UCSD-AML1 (cell line): ENCODE results near the gene MCM3AP.
"Not testable (repeated sequence)": the region's sequence is repeated elsewhere in the genome, so short reads cannot be mapped to it uniquely, and the experiment has no call there.

ENCODE experiments used
- DNase-seq: peaks from one replicate; lab custom pipeline; 2025; ENCODE audit not compliant: unreplicated experiment; lab: John Stamatoyannopoulos, UW

MCM3AP gene

DNA sequence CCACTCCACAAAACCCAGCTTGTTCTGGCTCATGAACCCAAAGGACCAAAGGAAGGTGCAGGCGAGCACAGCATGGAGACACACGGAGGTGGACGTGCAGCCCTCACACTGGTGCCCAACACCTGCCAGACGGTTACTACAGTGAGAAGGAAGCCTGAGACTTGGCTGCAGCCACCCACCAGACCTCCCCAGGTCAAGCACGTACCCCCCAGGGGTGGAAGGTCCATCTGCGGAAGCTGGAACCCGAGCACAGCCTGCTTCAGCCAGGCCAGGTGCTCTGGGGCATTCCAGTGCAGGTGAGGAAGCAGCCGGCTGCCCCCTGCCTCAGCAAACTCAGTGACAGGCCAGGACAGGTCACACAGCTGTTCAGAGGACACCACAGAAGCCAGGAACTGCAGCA is 40.8 kb downstream of the MCM3AP start:
- no peak for DNase-seq

DNA sequence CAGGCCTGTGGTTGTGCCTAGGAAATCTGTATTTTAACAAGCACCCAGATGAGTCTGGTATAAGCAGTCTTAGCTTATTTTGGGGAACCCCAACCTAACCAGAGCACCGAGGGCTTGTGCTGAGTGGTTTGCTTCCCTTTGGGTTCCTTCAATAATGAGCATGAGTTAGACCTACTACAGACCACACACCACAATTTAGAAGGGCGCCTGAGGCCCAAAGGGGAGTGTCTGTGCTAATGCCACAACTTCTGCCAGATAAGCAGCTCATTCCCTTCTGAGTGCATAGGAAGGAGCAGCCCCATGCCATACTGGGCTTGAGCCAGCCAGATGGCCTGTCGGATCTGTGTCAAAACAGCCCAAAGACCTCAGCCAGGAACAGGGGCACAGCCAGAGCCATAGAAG is 41.5 kb downstream of the MCM3AP start:
- no peak for DNase-seq

DNA sequence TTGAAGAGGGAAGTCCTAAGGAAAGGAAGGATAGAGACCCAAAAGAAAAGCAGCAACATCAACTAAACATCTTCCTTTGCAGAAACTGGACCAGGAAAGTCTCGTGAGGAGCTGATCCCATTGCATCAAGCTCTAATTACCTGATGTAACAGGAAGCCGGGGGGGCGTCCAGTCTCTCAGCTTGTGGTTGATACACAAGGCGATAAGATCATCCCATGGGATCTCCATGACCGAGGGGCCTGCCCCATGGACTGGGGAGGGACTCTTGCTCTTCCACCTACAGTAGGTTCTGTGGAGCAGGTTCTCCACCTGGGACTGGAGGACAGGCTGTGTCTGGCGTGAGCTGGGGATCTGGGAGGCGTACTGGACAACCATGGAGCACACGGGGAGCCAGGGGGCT is 42.1 kb downstream of the MCM3AP start:
- DNase-seq, result no peak

DNA sequence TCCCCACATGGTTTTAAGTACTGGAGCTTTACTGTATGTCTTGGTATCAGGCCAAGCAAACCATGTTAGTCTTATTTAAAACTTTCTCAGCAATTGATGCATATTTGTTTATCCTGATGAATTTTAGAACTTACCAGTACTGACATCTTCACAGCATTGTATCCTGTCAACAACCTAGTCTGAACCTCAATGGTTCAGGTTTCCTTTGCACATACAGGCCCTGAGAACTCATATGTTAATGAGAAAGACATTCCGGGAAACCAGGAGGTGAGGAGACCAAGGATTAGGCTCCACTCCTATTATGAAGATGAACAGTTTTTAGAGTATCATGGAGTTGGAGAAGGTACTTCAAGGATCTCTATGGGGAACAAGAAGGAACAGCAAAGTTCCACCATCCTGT is 43.8 kb downstream of the MCM3AP start:
- DNase-seq, result not testable (repeated sequence)

DNA sequence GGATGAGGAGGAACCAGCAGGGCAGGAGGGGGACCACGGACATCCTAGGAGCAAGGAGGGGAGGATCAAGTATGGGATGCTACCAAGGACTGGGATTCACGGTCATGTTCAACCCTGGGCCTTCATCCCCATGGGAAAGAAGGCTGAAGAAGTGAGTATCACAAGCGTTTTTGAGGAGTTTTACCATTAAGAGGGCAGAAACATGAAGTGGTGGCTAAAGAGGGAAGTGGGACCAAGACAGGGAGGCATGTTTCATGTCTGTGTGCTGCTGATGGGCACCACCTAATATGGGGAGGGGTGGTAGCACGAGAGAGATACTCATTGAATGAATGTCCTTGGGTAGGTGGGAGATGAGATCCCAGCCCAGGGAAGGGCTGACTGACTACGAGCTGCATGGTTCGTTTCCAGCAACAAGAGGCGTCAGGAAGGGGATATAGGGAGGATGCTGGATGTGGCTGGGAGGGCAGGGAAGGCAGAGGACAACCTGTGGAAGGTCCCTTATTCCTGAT is 45.5 kb downstream of the MCM3AP start:
- no peak for DNase-seq

DNA sequence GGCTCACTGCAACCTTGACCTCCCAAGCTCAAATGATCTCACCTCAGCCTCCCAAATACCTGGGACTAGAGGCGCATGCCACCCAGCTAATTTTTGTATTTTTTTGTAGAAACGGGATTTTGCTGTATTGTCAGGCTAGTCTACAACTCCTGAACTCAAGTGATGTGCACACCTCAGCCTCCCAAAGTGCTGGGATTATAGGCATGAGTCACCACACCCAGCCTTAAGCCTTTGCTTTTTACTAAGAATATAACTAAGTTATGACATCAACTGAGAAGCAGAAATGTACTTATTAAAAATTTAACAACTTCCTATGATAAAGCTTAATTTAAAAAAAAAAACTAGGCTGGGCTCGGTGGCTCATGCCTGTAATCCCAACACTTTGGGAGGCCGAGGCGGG is 47.9 kb downstream of the MCM3AP start:
- DNase-seq, result no peak

DNA sequence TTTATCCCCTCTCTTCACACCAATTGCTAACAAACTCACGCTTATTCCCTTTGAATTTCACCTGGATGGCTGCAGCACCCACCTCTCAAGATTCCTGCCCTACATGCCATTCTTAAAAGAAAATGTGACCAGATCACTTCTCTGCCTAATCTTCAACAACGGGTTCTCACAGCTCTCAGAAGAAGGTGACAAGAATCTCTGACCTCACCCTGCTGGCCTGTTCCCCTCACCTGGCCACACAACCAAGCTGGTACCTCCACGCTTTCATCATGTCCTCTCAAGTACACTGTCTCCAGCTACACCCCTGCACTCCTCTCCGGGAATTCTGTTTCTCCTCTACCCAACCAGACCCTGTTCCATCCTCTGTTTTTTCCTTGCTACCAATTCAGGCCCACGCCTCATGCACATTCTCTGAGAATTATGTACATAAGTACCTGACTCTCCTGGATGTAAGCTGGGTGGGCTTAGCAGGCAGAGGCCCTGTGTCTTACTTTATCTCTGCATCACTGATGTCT is 50.9 kb downstream of the MCM3AP start:
- DNase-seq, result no peak

DNA sequence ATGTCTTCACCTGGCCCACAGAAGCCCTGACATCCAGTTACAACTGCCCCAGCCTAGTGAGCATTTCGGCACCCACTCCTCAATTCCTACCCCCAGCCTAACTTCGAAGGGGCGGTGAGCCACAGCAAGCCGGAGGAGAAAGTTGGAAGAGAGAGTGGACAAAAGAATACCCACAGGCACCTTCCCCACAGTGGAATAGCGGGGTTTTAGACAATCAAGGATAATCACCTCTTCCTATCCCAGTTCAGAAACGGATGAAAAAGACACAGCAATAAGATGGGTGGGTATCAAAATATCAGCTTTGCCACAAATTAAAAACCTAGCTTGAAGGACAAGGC is 55.5 kb downstream of the MCM3AP start:
- no peak for DNase-seq

DNA sequence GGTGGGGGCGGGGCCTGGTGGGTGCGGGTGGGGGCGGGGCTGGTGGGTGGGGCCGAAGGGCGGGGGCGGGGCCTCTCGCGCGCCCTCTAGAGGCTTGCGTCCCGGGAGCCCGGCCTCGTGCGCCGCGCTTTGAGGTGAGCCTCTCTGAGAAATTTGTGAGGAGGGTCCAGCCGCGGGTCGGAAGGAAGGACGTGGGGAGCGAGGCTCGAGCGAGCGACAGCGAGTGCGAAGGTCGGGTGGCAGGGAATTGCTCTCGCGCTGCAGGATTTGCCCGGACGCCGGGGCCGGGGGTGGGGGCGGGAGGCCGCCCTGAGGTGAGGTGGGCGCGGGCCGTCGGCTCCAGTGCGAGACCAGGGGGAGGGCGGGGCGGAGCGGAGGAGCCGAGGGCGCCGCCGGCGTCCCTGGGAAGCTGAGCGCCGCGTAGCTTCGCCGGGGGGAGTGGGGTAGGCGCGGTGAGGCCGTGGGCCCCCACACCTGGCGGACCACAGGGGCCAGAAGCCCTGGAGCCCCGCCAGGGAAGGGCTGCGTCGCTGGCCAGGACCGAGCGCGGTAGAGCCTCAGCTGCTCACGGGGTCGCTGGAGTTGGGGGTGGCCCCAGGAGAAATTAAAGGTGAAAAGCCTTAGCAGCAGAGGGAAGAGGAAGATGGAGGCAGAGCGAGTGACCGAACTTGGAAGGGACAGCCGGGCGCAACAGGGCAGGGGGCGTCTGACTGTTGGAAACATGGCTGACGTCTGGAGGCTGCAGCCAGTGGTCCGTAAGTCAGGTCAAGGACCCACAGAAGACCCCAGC is 56.1 kb downstream of the MCM3AP start:
- DNase-seq, result no peak

DNA sequence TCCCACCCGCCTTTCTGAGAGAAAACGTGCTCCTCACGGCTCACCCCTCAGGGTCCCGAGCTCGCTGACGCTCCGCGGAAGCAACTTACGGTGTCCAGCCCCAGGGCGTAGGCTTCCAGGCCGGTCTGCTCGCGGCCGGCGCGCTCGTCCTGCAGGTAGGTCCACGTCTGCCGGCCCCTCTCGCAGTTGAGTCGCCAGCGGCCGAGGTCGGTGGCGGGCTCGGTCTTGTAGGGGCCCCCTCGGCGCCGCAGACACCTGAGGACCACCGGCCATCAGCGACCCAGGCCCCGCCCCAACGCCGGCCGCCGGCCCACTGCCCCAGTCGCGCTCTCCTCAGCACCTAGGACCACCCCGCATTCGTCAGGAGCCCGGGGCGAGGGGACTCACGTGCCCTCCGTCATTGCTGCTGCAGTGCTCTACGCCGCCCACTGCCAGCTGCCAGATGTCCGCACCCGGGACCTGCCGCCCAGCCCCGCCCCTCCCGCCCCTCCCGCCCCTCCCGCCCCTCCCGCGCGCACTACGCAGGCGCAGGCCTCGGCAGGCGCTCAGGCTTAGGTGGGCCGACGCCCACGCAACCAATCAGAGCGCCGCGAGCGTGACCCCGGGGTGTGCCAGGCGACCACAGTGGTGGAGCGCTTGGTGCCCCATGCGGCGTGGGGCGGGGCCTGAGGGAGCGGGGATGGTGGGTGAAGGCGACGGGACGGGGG is 56.9 kb downstream of the MCM3AP start, which contains the start of gene LSS:
LSS (minus strand) TSS at position 430 of the 707 bp plus-strand sequence; CDS start at position 401, 29 bp downstream.
- DNase-seq, result peak; percentile 98

DNA sequence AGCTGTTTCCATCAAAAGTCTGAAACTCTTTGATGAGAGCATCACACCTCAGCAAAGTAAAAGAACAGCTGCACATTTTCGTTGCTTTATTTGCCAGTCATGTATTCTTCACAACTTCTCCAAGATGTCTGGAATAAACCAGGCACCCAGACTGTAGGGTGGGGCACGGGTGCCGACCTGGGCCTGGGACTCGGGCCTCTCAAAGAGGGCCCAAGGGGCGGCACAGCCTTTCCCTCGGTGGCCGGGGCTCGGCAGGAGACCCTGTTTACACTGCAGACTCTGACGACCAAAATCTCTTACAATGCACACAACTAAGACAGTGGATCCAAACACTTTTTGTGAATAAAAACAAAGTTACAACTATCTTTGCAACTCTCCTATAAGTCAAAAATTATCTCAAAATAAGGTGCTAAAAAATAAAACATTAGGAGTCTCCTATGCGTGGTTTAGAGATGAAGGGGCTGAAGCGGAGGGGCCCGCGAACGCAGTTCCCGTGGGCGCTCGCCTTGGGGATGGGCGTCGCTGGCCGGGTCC is 57.5 kb downstream of the MCM3AP start:
- no peak for DNase-seq

DNA sequence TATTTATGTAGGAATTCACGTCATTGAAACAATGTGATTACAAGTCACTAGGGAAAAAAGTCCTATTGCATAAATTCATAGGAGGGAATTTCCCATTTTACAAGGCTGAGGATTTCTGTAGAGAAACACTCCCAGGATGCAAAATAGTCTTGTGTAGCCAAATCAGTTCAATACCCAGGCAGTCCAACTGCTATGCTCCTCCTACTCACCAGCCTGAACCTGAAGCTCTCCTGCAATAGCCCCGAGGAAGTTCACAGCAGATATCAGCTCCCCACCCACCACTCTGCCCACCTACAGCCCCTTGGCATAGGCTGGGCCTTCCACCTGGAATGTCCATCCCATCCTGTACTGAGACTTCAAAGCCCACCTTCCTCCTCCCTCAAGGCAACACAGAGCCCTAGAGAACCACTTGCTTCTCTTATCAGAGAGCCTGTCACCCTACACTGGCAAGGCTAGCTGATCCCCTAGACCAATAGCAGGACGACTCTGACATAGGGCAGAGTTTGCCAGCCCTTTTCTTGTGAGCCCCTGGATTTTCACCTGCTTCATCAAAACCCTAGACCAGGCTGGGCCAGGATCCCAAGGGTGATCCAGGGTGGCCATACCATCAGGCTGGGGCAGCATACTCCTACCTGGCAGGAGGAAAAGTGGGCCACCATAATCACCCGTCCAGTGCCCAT is 58.4 kb downstream of the MCM3AP start:
- DNase-seq, result no peak

DNA sequence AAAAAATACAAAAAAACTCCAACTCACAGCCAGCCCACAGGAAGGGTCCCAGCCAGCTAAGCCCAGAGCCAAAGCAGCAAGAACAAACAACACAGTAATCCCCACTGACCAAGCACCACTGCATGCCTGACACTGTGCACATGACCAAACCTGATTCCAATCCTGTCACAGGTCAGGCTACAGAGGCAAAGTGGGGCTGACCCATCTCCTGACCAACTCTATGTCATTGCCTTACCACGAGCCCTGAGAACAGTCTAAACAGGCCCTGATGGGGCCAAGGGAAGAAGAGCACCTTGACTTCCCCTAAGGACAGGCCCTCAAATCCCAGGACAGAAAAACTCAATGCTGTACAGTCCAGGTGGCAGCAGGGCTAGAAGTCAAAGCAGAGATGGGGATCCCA is 59.3 kb downstream of the MCM3AP start:
- no peak for DNase-seq

DNA sequence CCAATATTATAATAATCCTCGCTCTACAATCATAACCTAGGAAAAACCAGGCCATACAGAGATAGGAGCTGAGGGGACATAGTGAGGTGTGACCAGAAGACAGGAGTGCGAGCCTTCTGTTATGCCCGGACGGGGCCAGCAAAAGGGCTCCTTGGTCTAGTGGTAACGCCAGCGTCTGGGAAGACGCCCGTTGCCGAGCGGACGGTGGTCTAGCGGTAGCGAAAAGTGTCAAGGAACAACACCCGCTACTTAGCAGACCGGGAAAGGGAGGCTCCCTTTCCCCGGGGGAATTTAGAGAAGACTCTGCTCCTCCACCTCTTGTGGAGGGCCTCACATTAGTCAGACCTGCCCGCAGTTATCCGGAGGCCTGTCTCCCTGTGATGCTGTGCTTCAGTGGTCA is 61.8 kb downstream of the MCM3AP start:
- DNase-seq, result not testable (repeated sequence)

DNA sequence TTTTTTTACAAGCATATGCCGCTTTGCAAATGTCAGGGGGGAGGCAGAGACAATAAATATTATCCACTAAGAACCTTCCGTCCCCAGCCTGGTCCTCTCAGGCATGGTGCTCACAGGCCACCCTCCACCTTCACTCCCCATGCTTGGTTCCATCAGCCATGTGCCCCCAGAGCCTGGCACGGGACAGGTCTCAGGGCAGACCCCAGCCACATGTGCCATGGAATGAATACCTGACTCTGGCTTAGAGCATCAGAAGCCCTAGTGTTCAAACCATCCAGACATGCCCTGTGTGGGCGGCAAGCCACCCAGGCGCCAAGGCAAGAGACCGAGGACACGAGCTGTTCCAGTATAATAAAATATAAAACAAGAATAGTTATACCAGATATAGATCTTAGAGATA is 62.2 kb downstream of the MCM3AP start:
- DNase-seq, result no peak

DNA sequence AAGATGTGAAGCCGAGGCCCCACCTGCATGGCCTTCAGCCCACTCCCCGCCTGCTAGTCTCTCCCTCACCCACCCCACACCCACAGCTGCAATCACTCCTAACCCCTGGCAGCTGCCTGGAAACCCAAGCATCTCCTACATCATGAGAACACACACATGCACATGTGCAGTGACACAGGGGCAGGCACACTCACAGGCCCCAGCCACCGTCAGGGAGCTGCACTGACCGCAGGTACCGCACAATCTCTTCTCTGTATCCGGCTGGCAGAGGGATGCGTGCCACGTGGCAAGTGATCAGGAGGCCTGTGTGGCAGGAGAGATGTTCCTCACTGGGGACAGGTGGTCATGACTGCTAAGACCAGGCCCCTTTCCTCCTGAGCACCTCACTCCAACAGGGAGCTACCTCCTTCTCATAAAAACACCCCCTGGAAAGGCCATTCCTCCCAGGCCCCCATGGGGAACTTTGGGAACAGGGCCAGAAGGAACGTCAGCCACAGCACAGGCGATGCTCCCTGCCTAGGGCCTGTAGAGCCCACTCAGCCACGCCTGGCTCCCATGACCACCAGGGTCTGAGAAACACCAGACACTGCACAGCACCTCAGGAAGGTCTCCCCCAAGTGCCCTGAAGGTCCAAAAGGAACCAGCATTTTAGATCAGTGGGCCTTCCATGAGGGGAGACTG is 62.8 kb downstream of the MCM3AP start:
- DNase-seq, result no peak

DNA sequence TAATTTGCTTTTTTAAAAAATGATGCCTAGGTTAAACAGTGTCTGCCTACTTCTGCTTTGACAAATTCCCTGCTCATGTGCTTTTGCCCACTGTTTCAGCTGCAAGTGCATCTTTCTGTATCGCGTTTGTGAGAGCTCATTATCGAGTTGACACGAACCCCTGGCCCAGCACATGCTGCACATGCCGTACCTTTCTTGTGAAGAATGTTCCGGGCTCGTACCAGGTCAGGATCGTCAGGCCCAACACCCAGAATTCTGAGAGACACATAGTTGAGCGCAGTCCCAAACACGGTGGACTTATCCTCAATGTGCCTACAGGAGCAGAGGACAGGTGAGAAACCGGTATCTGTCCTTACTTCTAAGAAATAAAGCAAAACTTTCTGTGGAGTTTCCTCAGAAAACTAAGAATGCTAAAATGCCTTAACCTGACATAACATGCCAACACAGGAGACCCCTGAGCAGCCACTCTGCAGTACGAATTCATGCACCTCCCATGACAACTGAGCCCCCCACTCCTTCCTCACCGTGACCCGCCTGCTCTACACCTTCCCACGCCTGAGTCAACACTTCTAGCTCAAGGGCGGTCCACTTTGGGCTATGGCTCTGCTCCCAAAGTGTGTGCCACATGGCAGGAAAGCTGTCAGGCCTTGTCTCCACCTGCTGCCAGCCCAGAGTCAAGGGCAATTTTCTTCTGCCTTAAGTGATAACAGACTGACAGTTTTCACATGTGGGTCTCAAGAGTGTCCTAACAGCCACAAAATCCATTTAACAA is 63.6 kb downstream of the MCM3AP start:
- DNase-seq, result no peak

DNA sequence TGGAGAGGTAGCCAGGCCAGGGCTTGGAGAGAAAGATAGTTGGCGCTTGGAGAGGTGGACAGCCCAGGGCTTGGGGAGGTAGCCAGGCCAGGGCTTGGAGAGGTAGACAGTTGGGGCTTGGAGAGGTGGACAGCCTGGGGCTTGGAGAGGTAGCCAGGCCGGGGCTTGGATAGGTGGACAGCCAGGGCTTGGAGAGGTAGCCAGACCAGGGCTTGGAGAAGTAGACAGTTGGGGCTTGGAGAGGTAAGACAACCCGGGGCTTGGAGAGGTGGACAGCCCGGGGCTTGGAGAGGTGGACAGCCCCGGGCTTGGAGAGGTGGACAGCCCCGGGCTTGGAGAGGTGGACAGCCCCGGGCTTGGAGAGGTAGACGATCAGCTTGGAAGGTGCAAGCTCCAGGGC is 64.6 kb downstream of the MCM3AP start:
- no peak for DNase-seq

DNA sequence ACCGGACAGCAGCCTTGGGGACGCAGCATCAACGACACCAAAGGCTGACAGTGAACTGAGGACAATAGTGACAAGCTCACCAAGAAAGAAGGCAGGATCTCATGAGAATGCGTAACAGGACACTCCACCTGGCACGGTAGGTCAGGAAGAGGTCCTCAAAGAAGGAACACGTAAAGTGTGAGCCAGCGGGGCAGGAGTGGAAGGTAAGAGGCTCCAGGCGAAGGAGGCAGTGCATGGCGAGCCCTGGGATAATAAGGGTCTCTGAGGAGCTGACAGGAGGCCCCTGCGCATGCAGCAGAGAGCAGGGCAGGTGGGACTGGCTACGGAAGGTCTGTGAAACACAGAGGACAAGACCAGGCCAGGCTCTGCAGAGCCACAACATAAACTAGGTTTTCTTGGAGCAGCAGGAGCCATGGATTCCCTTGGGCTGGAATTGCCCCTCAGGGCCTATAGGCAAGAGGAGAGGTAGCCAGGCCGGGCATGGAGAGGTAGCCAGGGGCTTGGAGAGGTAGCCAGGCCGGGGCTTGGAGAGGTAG is 65.1 kb downstream of the MCM3AP start:
- DNase-seq, result no peak
